K562 (cell line): ENCODE results near the gene LMBR1L. TPM values are rescaled to one million over a fixed set of nuclear protein-coding genes. Genes with fewer than 3 reads are reported as not detected.
A peak's percentile ranks its signal among the peaks of the same experiment; 100 is the strongest.

Source experiments
- ARID3B ChIP-seq: fragments of 250-450 bp; sonication (Bioruptor Pico); IDR thresholded peaks from 2 replicates; pipeline ENCODE4 v1.4.0; 2020; ENCODE audit warnings: borderline replicate concordance
- ELF4 ChIP-seq: fragments of 450-650 bp; formaldehyde crosslinking; IDR thresholded peaks from 2 replicates; pipeline ENCODE4 v1.4.0; 2022; ENCODE audit warnings: missing genetic modification characterization
- FOXA1 ChIP-seq: fragments of 450-650 bp; IDR thresholded peaks from 2 replicates; pipeline ENCODE4 v1.6.1; 2016; ENCODE audit warnings: mild to moderate bottlenecking, borderline replicate concordance
- FOXM1 ChIP-seq, 2 experiments: fragments of 450-650 bp in 1 of 2; sonication (generic) in 1 of 2; formaldehyde crosslinking in 1 of 2; IDR thresholded peaks; 2 replicates each; pipeline versions ENCODE4 v1.6.1 to v1.9.0; 2017 to 2022; ENCODE audit warnings: low read depth in 2 of 2, mild to moderate bottlenecking in 2 of 2, missing genetic modification reagents in 1 of 2, moderate library complexity in 1 of 2
- HINFP ChIP-seq: fragments of 450-650 bp; conservative IDR thresholded peaks from 2 replicates; pipeline ENCODE4 v1.6.1; 2016; ENCODE audit warnings: missing genetic modification characterization, low read depth, mild to moderate bottlenecking, control low read depth, missing compliant biosample characterization
- KLF10 ChIP-seq: fragments of 250-450 bp; sonication (Bioruptor Pico); IDR thresholded peaks from 2 replicates; pipeline ENCODE4 v1.6.1; 2021; ENCODE audit warnings: matching md5 sums
- LARP7 ChIP-seq: fragments of 450-650 bp; IDR thresholded peaks from 2 replicates; pipeline ENCODE4 v1.6.1; 2016
- MAFK ChIP-seq: IDR thresholded peaks from 2 replicates; pipeline ENCODE4 v1.6.1; 2011; ENCODE audit warnings: low read length, improper control_type of control experiment
- MBD2 ChIP-seq: sonication (generic); IDR thresholded peaks from 2 replicates; pipeline ENCODE4 v1.6.1; 2016; ENCODE audit warnings: low read depth, borderline replicate concordance
- MCM5 ChIP-seq: fragments of 450-650 bp; IDR thresholded peaks from 2 replicates; pipeline ENCODE4 v1.6.1; 2016; ENCODE audit warnings: low read depth
- NFE2L1 ChIP-seq: fragments of 450-650 bp; IDR thresholded peaks from 2 replicates; pipeline ENCODE4 v1.6.1; 2016; ENCODE audit warnings: missing genetic modification characterization, low read depth, mild to moderate bottlenecking, missing compliant biosample characterization, moderate library complexity, borderline replicate concordance
- NFIX ChIP-seq: fragments of 250-450 bp; sonication (Bioruptor Pico); IDR thresholded peaks from 2 replicates; pipeline ENCODE4 v1.4.0; 2020; ENCODE audit warnings: low read depth, mild to moderate bottlenecking, moderate library complexity
- PHB ChIP-seq: fragments of 250-450 bp; sonication (Bioruptor Pico); IDR thresholded peaks from 2 replicates; pipeline ENCODE4 v1.5.0; 2021
- PHF21A ChIP-seq: fragments of 450-650 bp; IDR thresholded peaks from 2 replicates; pipeline ENCODE4 v1.6.1; 2017; ENCODE audit warnings: low read depth, borderline replicate concordance
- POLR3G ChIP-seq: IDR thresholded peaks from 2 replicates; pipeline ENCODE4 v1.6.1; 2011; ENCODE audit not compliant: insufficient read length, insufficient replicate concordance; ENCODE audit errors: extremely low read depth
- RBBP5 ChIP-seq: fragments of 200-600 bp; sonication (generic); IDR thresholded peaks from 2 replicates; pipeline ENCODE4 v1.6.1; 2012; ENCODE audit warnings: borderline replicate concordance, mild to moderate bottlenecking, low read length, control low read depth, inconsistent platforms; ENCODE audit not compliant: insufficient read depth, poor library complexity, severe bottlenecking
- SNAPC5 ChIP-seq: fragments of 250-450 bp; sonication (Bioruptor Pico); IDR thresholded peaks from 2 replicates; pipeline ENCODE4 v1.8.0; 2021; ENCODE audit warnings: moderate library complexity, mild to moderate bottlenecking, inconsistent platforms
- VEZF1 ChIP-seq: fragments of 200-800 bp; sonication (Bioruptor generic); IDR thresholded peaks from 2 replicates; pipeline ENCODE4 v1.6.1; 2017; ENCODE audit warnings: missing genetic modification characterization, missing compliant biosample characterization
- XRCC5 ChIP-seq: fragments of 200-400 bp; formaldehyde crosslinking; IDR thresholded peaks from 2 replicates; pipeline ENCODE4 v1.6.1; 2017; ENCODE audit warnings: low read depth, mild to moderate bottlenecking, low read length
- ZKSCAN1 ChIP-seq: fragments of 150-350 bp; IDR thresholded peaks from 2 replicates; pipeline ENCODE4 v1.6.1; 2016; ENCODE audit warnings: low read depth, low read length
- ZNF175 ChIP-seq: fragments of 200-800 bp; sonication (Bioruptor generic); IDR thresholded peaks from 2 replicates; pipeline ENCODE4 v1.6.1; 2016; ENCODE audit warnings: low read depth, mild to moderate bottlenecking, missing genetic modification characterization, missing compliant biosample characterization
- ZNF445 ChIP-seq: fragments of 250-450 bp; sonication (Bioruptor Pico); IDR thresholded peaks from 2 replicates; pipeline ENCODE4 v1.4.0; 2020; ENCODE audit warnings: low read depth, mild to moderate bottlenecking, moderate library complexity
- ZSCAN32 ChIP-seq: fragments of 450-650 bp; formaldehyde crosslinking; IDR thresholded peaks from 2 replicates; pipeline ENCODE4 v1.4.0; 2020; ENCODE audit warnings: mild to moderate bottlenecking, moderate library complexity
- polyA plus RNA-seq, 8 experiments: library from polyadenylated mRNA; depleted of rRNA in 4 of 8; stranded (reverse) in 5 of 8; unstranded in 3 of 8; fragments of >200 nt; fragmentation: Nextera tagmentation in 2 of 8; fragmentation: Illumina TruSeq in 1 of 8; extraction: Ambion mirVana in 2 of 8; extraction: Trizol in 1 of 8; gene quantifications; 2 replicates each; pipeline versions ENCODE4 v1.2.1 to v1.2.3, GENCODE V29; 2011 to 2014; ENCODE audit warnings: inconsistent platforms in 1 of 8, missing spikeins in 1 of 8
- total RNA-seq, 7 experiments: library from RNA; depleted of rRNA in 6 of 7; stranded (reverse); fragments of >200 nt in 6 of 7; fragmentation: Illumina TruSeq in 2 of 7; extraction: Trizol in 2 of 7; gene quantifications; 2 replicates each; pipeline versions ENCODE4 v1.2.1 to v1.2.3, GENCODE V29; 2011 to 2021; ENCODE audit warnings: low replicate concordance in 1 of 7

The LMBR1L gene
- total and polyA plus RNA-seq, 9 of the 15 experiments (the other 6 are each of a cell fraction or from before 2014, with no cell fraction given) = 2.5 to 57.0 (median 31.1) TPM

- TF ChIP-seq ARID3B (CRISPR knock-in tag) (no peak), PHF21A (0 out of 2 replicates have a peak, but pooled peaks have one; percentile 61), LARP7 (no peak; the same call in 1 of the 2 replicates), KLF10 (CRISPR knock-in tag) (no peak), SNAPC5 (CRISPR knock-in tag) (no peak), PHB (CRISPR knock-in tag) (no peak), MCM5 (no peak), VEZF1 (CRISPR knock-in tag) (peak; percentile 96), FOXM1 (IDR thresholded peaks at IDR 0.05; ENCODE audit: low read depth) (peak; percentile 77; the same call in 1 of the 2 replicates), FOXM1 (CRISPR knock-in tag; IDR thresholded peaks at IDR 0.05; ENCODE audit: low read depth) (peak; percentile 37), ELF4 (CRISPR knock-in tag) (no peak; the same call in 1 of the 2 replicates), POLR3G (no peak), ZSCAN32 (CRISPR knock-in tag) (no peak), NFE2L1 (tag) (0 out of 2 replicates have a peak, but pooled peaks have one; percentile 45), RBBP5 (peak; percentile 88), ZNF445 (CRISPR knock-in tag) (no peak), ZNF175 (CRISPR knock-in tag) (0 out of 2 replicates have a peak, but pooled peaks have one; percentile 52), XRCC5 (peak; percentile 95), FOXA1 (no peak), HINFP (no peak), NFIX (CRISPR knock-in tag) (no peak), ZKSCAN1 (peak; percentile 62), MAFK (peak; percentile 51; the same call in 1 of the 2 replicates), MBD2 (peak; percentile 81)
Observed at GRCh38 chr12:49060237-49061156, 50.1 kb downstream of the LMBR1L start, which contains the start of gene KMT2D (continued).
